Fibroblast of villous mesenchyme (primary cell): ENCODE results near the gene P4HA1. TPM values are rescaled to one million over a fixed set of nuclear protein-coding genes. Genes with fewer than 3 reads are reported as not detected.

ENCODE experiments used
- DNase-seq: peaks from one replicate; pipeline ENCODE4 v3.0.0-alpha.2; 2010; ENCODE audit warnings: low read depth
- H3K4me3 ChIP-seq: 2 replicates; pipeline ENCODE4 v1.5.1; 2011; ENCODE audit warnings: low read depth, mild to moderate bottlenecking, low read length
- CTCF ChIP-seq: IDR thresholded peaks from 2 replicates; pipeline ENCODE4 v1.5.1; 2012; ENCODE audit warnings: low read depth, mild to moderate bottlenecking, low read length; ENCODE audit not compliant: insufficient read depth
- total RNA-seq: library from RNA; depleted of rRNA; stranded (reverse); fragments of >200 nt; gene quantifications from 2 replicates; pipeline ENCODE4 v1.2.3, GENCODE V29; 2012

P4HA1 gene
- total RNA-seq, 1 donor, result 323 TPM

- no peak for DNase-seq
- H3K4me3 ChIP-seq, result no peak overlapping the region
- TF ChIP-seq CTCF, result no peak
These were observed 75.6 kb downstream of the P4HA1 start for GRCh38 chr10:73021050-73021449.

GRCh38 chr10:73019100-73019499, 77.6 kb downstream of the P4HA1 start:
- DNase-seq, result no peak
- no peak for TF ChIP-seq CTCF
- H3K4me3 ChIP-seq, result no peak overlapping the region

- no peak overlapping the region for H3K4me3 ChIP-seq
- TF ChIP-seq CTCF, result no peak
- DNase-seq, result no peak
These were observed 78.0 kb downstream of the P4HA1 start for GRCh38 chr10:73018632-73019031.

- peak; percentile 18 for DNase-seq
- TF ChIP-seq CTCF, result no peak
- no peak overlapping the region for H3K4me3 ChIP-seq
These were observed 78.6 kb downstream of the P4HA1 start for GRCh38 chr10:73017955-73018480.

- TF ChIP-seq CTCF, result no peak
- H3K4me3 ChIP-seq, result no peak overlapping the region
- DNase-seq, result no peak
These were observed 80.9 kb downstream of the P4HA1 start for GRCh38 chr10:73015779-73016178.

DNA sequence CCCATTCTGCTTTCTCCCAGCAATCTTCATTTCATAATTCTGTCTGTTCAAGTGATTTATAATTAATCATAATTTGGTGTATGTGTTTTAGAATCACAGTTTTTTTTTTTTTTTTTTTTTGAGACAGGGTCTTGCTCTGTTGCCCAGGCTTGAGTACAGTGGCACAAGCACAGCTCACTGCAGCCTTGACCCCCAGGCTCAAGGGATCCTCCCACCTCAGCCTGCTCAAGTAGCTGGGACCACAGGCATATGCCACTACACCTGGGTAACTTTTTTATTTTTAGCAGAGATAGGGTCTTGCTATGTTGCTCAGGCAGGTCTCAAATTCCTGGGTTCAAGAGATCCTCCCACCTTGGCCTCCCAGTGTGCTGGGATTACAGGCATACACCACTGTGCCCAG, 92.8 kb downstream of the P4HA1 start:
- TF ChIP-seq CTCF, result no peak
- no peak for DNase-seq
- H3K4me3 ChIP-seq, result no peak overlapping the region

GRCh38 chr10:73000973-73001372, 95.7 kb downstream of the P4HA1 start:
- no peak overlapping the region for H3K4me3 ChIP-seq
- DNase-seq, result no peak
- no peak for TF ChIP-seq CTCF
